Measurements from ENCODE around the gene ESF1. TPM values are rescaled to one million over a fixed set of nuclear protein-coding genes. Genes with fewer than 3 reads are reported as not detected.

Gene ESF1
- total and polyA plus RNA-seq, 2 donors (not counting 1 experiment from before 2014, with no cell fraction given), result 0.81 to 13.9 TPM

DNA sequence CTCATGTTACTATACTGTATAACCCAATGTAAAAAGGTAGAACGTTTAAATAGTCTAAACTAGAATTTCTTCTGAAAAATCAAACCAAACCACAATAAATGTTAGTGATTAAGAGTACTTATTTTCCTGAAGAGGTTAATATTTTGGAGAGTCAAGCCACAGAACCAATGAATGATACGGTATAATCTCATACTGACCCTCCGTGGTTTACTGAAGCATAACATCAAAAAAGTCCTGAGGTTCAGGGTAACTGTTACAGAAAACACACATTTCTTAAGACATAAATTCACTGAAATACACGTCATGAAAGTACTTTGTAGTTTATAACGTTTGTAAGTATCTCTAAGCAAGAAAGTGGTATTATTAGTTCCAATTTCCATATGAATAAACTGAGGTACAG, 28.9 kb downstream of the ESF1 start:
- Mint-ChIP-seq H3K27ac (no peak overlapping the region), H3K4me1 (peaks cover 7% of the 10 kb centered on the region), H3K9me3 (ENCODE audit: insufficient read depth) (no peaks in the 10 kb centered on the region), H3K4me3 (no peak overlapping the region), H3K27me3 (no peaks in the 10 kb centered on the region)
- POLR2A ChIA-PET, result no interaction called here
- intact Hi-C loops (cut with micrococcal nuclease), result no loop called here
- Histone ChIP-seq H3K9me3 (ENCODE audit: control extremely low read depth in 1 of 3, control insufficient read depth in 2 of 3, insufficient read depth in 1 of 3, low read length in 2 of 3) (no peaks in the 10 kb centered on the region), H3K36me3 (replicated peaks in 1 of 2; ENCODE audit: control extremely low read depth in 1 of 2, control insufficient read depth in 1 of 2, extremely low read depth in 1 of 2, insufficient read depth in 2 of 2, low read length in 1 of 2) (peaks cover 0 to 36% of the 10 kb centered on the region in 2 experiments), H3K27ac (ENCODE audit: low read length in 2 of 2) (no peak overlapping the region), H2AFZ (ENCODE audit: insufficient read depth, low read depth, low read length, poor library complexity, severe bottlenecking) (no peak overlapping the region), H3K79me2 (ENCODE audit: control insufficient read depth, insufficient read depth, low read length) (no peaks in the 10 kb centered on the region), H3K27me3 (replicated peaks in 1 of 4; ENCODE audit: control extremely low read depth in 1 of 4, control insufficient read depth in 3 of 4, insufficient read depth in 4 of 4, low read length in 3 of 4) (no peaks in the 10 kb centered on the region), H4K20me1 (ENCODE audit: control insufficient read depth, insufficient read depth, low read length, poor library complexity, severe bottlenecking) (no peaks in the 10 kb centered on the region), H3K4me3 (ENCODE audit: control extremely low read depth in 1 of 5, extremely low read depth in 1 of 5, insufficient read depth in 1 of 5, low read depth in 2 of 5, low read length in 4 of 5) (no peak overlapping the region), H3K9ac (ENCODE audit: low read length) (no peak overlapping the region), H3K4me1 (ENCODE audit: control insufficient read depth in 2 of 2, insufficient read depth in 2 of 2, low read length in 2 of 2) (no peaks in the 10 kb centered on the region), H3K4me2 (replicated peaks; ENCODE audit: low read depth, low read length, poor library complexity, severe bottlenecking) (no peak overlapping the region)
- no CpG with 5 or more reads among the region's 5 CpGs for WGBS (ENCODE audit: insufficient coverage)
- TF ChIP-seq EZH2 (IDR thresholded peaks at IDR 0.05; ENCODE audit: borderline replicate concordance, insufficient read depth, low read depth, low read length, poor library complexity, severe bottlenecking), result no peak
- TF ChIP-seq, protein P1, sequence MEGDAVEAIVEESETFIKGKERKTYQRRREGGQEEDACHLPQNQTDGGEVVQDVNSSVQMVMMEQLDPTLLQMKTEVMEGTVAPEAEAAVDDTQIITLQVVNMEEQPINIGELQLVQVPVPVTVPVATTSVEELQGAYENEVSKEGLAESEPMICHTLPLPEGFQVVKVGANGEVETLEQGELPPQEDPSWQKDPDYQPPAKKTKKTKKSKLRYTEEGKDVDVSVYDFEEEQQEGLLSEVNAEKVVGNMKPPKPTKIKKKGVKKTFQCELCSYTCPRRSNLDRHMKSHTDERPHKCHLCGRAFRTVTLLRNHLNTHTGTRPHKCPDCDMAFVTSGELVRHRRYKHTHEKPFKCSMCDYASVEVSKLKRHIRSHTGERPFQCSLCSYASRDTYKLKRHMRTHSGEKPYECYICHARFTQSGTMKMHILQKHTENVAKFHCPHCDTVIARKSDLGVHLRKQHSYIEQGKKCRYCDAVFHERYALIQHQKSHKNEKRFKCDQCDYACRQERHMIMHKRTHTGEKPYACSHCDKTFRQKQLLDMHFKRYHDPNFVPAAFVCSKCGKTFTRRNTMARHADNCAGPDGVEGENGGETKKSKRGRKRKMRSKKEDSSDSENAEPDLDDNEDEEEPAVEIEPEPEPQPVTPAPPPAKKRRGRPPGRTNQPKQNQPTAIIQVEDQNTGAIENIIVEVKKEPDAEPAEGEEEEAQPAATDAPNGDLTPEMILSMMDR (IDR thresholded peaks at IDR 0.05), result no peak
- ATAC-seq (ENCODE audit: low read depth) (no peak), DNase-seq (no peak)
- CTCF ChIA-PET, result interaction anchor here (2.6 to 5.6 kb wide), 2 partner anchors 15 to 16 kb away, joined by 12 to 26 read pairs; no protein-coding TSS in a partner anchor

DNA sequence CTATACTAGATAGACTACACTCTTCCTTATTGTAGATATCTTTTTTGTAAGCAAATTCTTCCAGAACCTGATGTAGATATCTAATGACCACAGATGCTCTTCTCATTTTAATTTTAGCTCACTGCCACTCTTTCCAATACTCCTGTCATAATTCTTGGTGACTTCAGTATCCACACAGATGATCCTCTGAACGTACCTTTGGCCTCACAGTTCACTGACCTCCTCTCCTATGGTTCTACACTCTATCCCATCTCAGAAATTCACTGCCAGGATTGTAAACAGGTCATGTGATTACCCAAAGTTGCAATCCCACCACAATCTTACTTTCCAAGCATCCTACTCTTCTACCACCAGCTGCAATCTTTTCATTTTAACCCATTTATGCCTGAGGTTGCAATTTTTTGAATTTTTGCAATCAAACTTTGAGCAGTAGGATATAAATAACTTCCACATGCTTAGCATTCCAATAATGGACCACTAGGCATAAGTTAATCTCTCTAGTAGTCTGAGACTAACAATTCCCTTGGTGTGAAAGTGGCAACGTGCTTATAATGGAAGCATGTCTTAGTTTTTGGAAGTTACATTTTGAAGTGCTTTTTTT, 31.2 kb downstream of the ESF1 start:
- DNase-seq (no peak), ATAC-seq (ENCODE audit: low read depth) (no peak)
- H4K20me1 ChIP-seq (ENCODE audit: control insufficient read depth, insufficient read depth, low read length, poor library complexity, severe bottlenecking), result no peaks in the 10 kb centered on the region
- no peak overlapping the region for H3K4me3 ChIP-seq (ENCODE audit: control extremely low read depth in 1 of 5, extremely low read depth in 1 of 5, insufficient read depth in 1 of 5, low read depth in 2 of 5, low read length in 4 of 5)
- no peak overlapping the region for H3K4me2 ChIP-seq (replicated peaks; ENCODE audit: low read depth, low read length, poor library complexity, severe bottlenecking)
- no peak overlapping the region for H3K27ac ChIP-seq (ENCODE audit: low read length in 2 of 2)
- TF ChIP-seq EZH2 (IDR thresholded peaks at IDR 0.05; ENCODE audit: borderline replicate concordance, insufficient read depth, low read depth, low read length, poor library complexity, severe bottlenecking), result no peak
- TF ChIP-seq, protein P1 (IDR thresholded peaks at IDR 0.05), result no peak
- no peaks in the 10 kb centered on the region for H3K4me1 Mint-ChIP-seq
- POLR2A ChIA-PET, result no interaction called here
- no peaks in the 10 kb centered on the region for H3K4me1 ChIP-seq (ENCODE audit: control insufficient read depth in 2 of 2, insufficient read depth in 2 of 2, low read length in 2 of 2)
- WGBS (ENCODE audit: insufficient coverage), result 94% methylated on average over 1 of the region's 2 CpGs
- no peaks in the 10 kb centered on the region for H3K9me3 Mint-ChIP-seq (ENCODE audit: insufficient read depth)
- no peaks in the 10 kb centered on the region for H3K79me2 ChIP-seq (ENCODE audit: control insufficient read depth, insufficient read depth, low read length)
- H3K27me3 ChIP-seq (replicated peaks in 1 of 4; ENCODE audit: control extremely low read depth in 1 of 4, control insufficient read depth in 3 of 4, insufficient read depth in 4 of 4, low read length in 3 of 4), result no peaks in the 10 kb centered on the region
- H3K36me3 ChIP-seq (replicated peaks in 1 of 2; ENCODE audit: control extremely low read depth in 1 of 2, control insufficient read depth in 1 of 2, extremely low read depth in 1 of 2, insufficient read depth in 2 of 2, low read length in 1 of 2), result peaks cover 0 to 34% of the 10 kb centered on the region in 2 experiments
- CTCF ChIA-PET, result interaction anchor here (1.1 to 5.6 kb wide), 3 partner anchors 9 to 22 kb away, joined by 4 to 26 read pairs (median 5); no protein-coding TSS in a partner anchor
- intact Hi-C loops (cut with micrococcal nuclease), result no loop called here
- no peaks in the 10 kb centered on the region for H3K27me3 Mint-ChIP-seq
- H3K27ac Mint-ChIP-seq, result no peak overlapping the region
- no peak overlapping the region for H3K9ac ChIP-seq (ENCODE audit: low read length)
- H2AFZ ChIP-seq (ENCODE audit: insufficient read depth, low read depth, low read length, poor library complexity, severe bottlenecking), result no peak overlapping the region
- no peak overlapping the region for H3K4me3 Mint-ChIP-seq
- no peaks in the 10 kb centered on the region for H3K9me3 ChIP-seq (ENCODE audit: control extremely low read depth in 1 of 3, control insufficient read depth in 2 of 3, insufficient read depth in 1 of 3, low read length in 2 of 3)
